ENCODE results near the gene BMAL2. TPM values are rescaled to one million over a fixed set of nuclear protein-coding genes. Genes with fewer than 3 reads are reported as not detected.

Gene BMAL2
- total RNA-seq, 1 donor from 2014 or later = 9.8 TPM

DNA sequence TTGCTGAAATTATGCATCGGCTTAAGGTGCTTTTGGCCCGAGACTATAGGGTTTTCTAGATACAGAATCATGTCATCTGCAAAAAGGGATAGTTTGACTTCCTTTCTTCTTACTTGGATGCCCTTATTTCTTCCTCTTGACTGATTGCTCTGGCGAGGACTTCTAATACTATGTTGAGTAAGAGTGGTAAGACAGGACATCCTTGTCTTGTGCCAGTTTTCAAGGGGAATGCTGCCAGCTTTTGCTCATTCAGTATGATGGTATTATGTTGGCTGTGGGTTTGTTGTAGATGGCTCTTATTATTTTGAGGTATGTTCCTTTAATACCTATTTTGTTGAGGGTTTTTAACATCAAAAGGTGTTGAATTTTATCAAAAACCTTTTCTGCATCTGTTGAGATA, 8.3 kb downstream of the BMAL2 start:
- Histone ChIP-seq H3K4me3 (no peak overlapping the region), H3K4me1 (peaks cover 6% of the 10 kb centered on the region), H3K36me3 (no peaks in the 10 kb centered on the region), H3K27ac (no peak overlapping the region), H3K27me3 (no peaks in the 10 kb centered on the region), H3K9me3 (no peaks in the 10 kb centered on the region)
- DNase-seq (ENCODE audit: extremely low spot score in 2 of 2) = no peak
- intact Hi-C loops (cut with DNase I) = no loop called here
- peak in 1 of 2 donors; percentile 50 for TF ChIP-seq POLR2AphosphoS5 (IDR thresholded peaks at IDR 0.05; ENCODE audit: insufficient read depth in 1 of 2, low read depth in 1 of 2)
- TF ChIP-seq CTCF (IDR thresholded peaks at IDR 0.05) = no peak
- TF ChIP-seq POLR2A (IDR thresholded peaks at IDR 0.05) = no peak

DNA sequence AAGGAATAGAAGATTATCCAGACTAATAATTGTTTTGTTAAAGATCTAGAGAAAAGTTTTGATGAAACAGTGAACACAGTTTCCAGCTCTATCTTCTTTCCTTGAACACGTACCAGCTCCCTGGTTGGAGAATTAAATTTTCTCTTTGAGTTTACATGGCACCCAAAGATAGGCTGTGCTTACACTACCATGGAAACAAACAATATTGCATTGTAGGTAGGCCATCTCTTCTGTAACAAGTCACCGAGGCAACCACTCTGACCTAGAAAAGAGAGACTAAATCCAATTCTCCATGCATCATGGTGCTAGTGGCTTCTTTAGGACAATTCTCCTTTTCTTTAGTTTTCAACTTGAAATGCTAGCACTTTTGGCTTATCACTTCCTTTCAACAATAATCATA, 9.9 kb downstream of the BMAL2 start:
- H3K27ac ChIP-seq = no peak overlapping the region
- no peak overlapping the region for H3K4me3 ChIP-seq
- DNase-seq (ENCODE audit: extremely low spot score in 2 of 2) = no peak
- peaks cover 6% of the 10 kb centered on the region for H3K4me1 ChIP-seq
- TF ChIP-seq POLR2AphosphoS5 (IDR thresholded peaks at IDR 0.05; ENCODE audit: insufficient read depth in 1 of 2, low read depth in 1 of 2) (no peak), POLR2A (IDR thresholded peaks at IDR 0.05) (no peak), CTCF (IDR thresholded peaks at IDR 0.05) (no peak)
- H3K27me3 ChIP-seq = no peaks in the 10 kb centered on the region
- intact Hi-C loops (cut with DNase I) = no loop called here
- H3K36me3 ChIP-seq = no peaks in the 10 kb centered on the region
- no peaks in the 10 kb centered on the region for H3K9me3 ChIP-seq

GRCh38 chr12:27343255-27344000, 10.8 kb downstream of the BMAL2 start:
- Histone ChIP-seq H3K27ac (no peak overlapping the region), H3K36me3 (no peaks in the 10 kb centered on the region), H3K27me3 (no peaks in the 10 kb centered on the region), H3K4me1 (no peaks in the 10 kb centered on the region), H3K4me3 (no peak overlapping the region), H3K9me3 (no peaks in the 10 kb centered on the region)
- intact Hi-C loops (cut with DNase I) = no loop called here
- no peak for DNase-seq (ENCODE audit: extremely low spot score in 2 of 2)
- TF ChIP-seq POLR2AphosphoS5 (IDR thresholded peaks at IDR 0.05; ENCODE audit: insufficient read depth in 1 of 2, low read depth in 1 of 2) (peak in 1 of 2 donors; percentile 33), POLR2A (IDR thresholded peaks at IDR 0.05) (no peak)

GRCh38 chr12:27344246-27344645, 11.6 kb downstream of the BMAL2 start:
- Histone ChIP-seq H3K4me1 (no peaks in the 10 kb centered on the region), H3K27ac (no peak overlapping the region), H3K36me3 (no peaks in the 10 kb centered on the region), H3K27me3 (no peaks in the 10 kb centered on the region), H3K4me3 (no peak overlapping the region), H3K9me3 (no peaks in the 10 kb centered on the region)
- no peak for DNase-seq (ENCODE audit: extremely low spot score in 2 of 2)
- no peak for TF ChIP-seq POLR2A (IDR thresholded peaks at IDR 0.05)
- TF ChIP-seq POLR2AphosphoS5 (IDR thresholded peaks at IDR 0.05; ENCODE audit: insufficient read depth in 1 of 2, low read depth in 1 of 2) = no peak
- no peak for TF ChIP-seq CTCF (IDR thresholded peaks at IDR 0.05)
- intact Hi-C loops (cut with DNase I) = no loop called here

DNA sequence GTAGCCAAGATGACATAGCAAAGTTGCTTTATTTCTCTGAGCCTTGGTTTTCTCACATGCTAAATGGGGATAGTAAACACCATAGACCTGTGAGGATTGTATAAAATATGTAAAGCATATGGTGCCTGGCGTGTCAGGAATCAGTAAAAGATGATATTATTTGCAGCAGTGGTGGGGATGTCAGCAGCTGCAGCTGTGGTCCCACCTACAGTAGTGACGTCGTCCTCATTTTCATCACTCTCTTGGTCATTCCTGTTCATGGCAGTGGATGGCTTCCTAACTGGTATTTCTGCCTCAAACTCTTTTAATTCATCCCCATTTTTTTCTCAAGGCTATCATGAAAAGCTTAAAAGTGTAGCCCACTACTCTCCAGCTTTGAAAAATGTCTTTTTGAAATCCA, 12.1 kb downstream of the BMAL2 start:
- Histone ChIP-seq H3K9me3 (no peaks in the 10 kb centered on the region), H3K27ac (no peak overlapping the region), H3K4me1 (no peaks in the 10 kb centered on the region), H3K27me3 (no peaks in the 10 kb centered on the region), H3K36me3 (no peaks in the 10 kb centered on the region), H3K4me3 (no peak overlapping the region)
- DNase-seq (ENCODE audit: extremely low spot score in 2 of 2) = no peak
- TF ChIP-seq POLR2AphosphoS5 (IDR thresholded peaks at IDR 0.05; ENCODE audit: insufficient read depth in 1 of 2, low read depth in 1 of 2) (no peak), POLR2A (IDR thresholded peaks at IDR 0.05) (no peak), CTCF (IDR thresholded peaks at IDR 0.05) (no peak)
- intact Hi-C loops (cut with DNase I) = no loop called here

Measured in vagina (tissue), 2 donors.